Endothelial cell of umbilical vein (primary cell): ENCODE data around the gene DGKG. TPM values are rescaled to one million over a fixed set of nuclear protein-coding genes. Genes with fewer than 3 reads are reported as not detected.

Experiments used
- BruUV-seq: library from RNA; stranded (reverse); fragments of 400-500 nt; replicated peaks from 2 replicates; lab custom pipeline; 2021; lab: Mats Ljungman, UMichigan
- CTCF ChIA-PET: fragments of 300-600, 350-600 bp; sonication (Branson Sonifier 250); formaldehyde crosslinking; loops from one replicate; lab custom pipeline; 2021; ENCODE audit warnings: antibody characterized with exemption, inconsistent platforms; lab: Charles Lee
- POLR2A ChIA-PET: fragments of 300-600, 350-600 bp; sonication (Branson Sonifier 250); formaldehyde crosslinking; loops from one replicate; lab custom pipeline; 2021; ENCODE audit warnings: antibody characterized with exemption, inconsistent platforms; lab: Charles Lee
- DNase-seq: peaks from one replicate; pipeline ENCODE4 v3.0.0-alpha.2; 2011; ENCODE audit warnings: low read depth, low spot score
- FAIRE-seq: peaks from 2 replicates; lab custom pipeline; 2011; peaks lifted over from hg19 to GRCh38; lab: Jason Lieb, UNC
- H2AFZ ChIP-seq: 2 replicates; pipeline ENCODE4 v1.6.0; 2012; ENCODE audit warnings: low read depth, low read length, control low read depth, inconsistent platforms
- H3K27ac ChIP-seq: 2 replicates; pipeline ENCODE4 v1.5.1; 2011; ENCODE audit warnings: low read depth, mild to moderate bottlenecking, control low read depth, low read length, moderate library complexity; ENCODE audit not compliant: insufficient read depth
- H3K27me3 ChIP-seq, 2 experiments: 2 replicates each; pipeline versions ENCODE4 v1.6.0 to v1.6.1; 2011; ENCODE audit warnings: low read length in 2 of 2, mixed read lengths in 1 of 2; ENCODE audit not compliant: control insufficient read depth in 2 of 2, insufficient read depth in 2 of 2
- H3K36me3 ChIP-seq, 2 experiments: 2 replicates in 1 of 2; 3 replicates in 1 of 2; pipeline ENCODE4 v1.5.1; 2011; ENCODE audit warnings: low read length in 2 of 2, mild to moderate bottlenecking in 1 of 2, moderate library complexity in 1 of 2; ENCODE audit not compliant: control insufficient read depth in 2 of 2, insufficient read depth in 2 of 2; ENCODE audit errors: extremely low read depth in 1 of 2
- H3K4me1 ChIP-seq: 3 replicates; pipeline ENCODE4 v1.5.1; 2011; ENCODE audit warnings: mild to moderate bottlenecking, low read length; ENCODE audit not compliant: control insufficient read depth, insufficient read depth; ENCODE audit errors: extremely low read depth
- H3K4me2 ChIP-seq: 2 replicates; pipeline ENCODE4 v1.6.1; 2011; ENCODE audit warnings: low read length, control low read depth, mixed read lengths; ENCODE audit not compliant: insufficient read depth
- H3K4me3 ChIP-seq, 3 experiments: fragments of 200-600 bp in 1 of 3; sonication (generic), shearing (Covaris generic) in 1 of 3; replicated peaks in 1 of 3; 2 replicates each; pipeline ENCODE4 v1.5.1; 2011 to 2016; ENCODE audit warnings: control low read depth in 3 of 3, low read length in 3 of 3, mild to moderate bottlenecking in 2 of 3, inconsistent platforms in 1 of 3, low read depth in 1 of 3, moderate library complexity in 1 of 3; ENCODE audit not compliant: insufficient read depth in 1 of 3
- H3K79me2 ChIP-seq: 2 replicates; pipeline ENCODE4 v1.6.0; 2012; ENCODE audit warnings: low read length, inconsistent platforms; ENCODE audit not compliant: control insufficient read depth, insufficient read depth
- H3K9ac ChIP-seq: replicated peaks from 2 replicates; pipeline ENCODE3; 2011; ENCODE audit warnings: low read length, control low read depth; ENCODE audit not compliant: insufficient read depth; ENCODE audit errors: extremely low read depth
- H3K9me1 ChIP-seq: replicated peaks from 3 replicates; pipeline ENCODE4 v1.6.0; 2011; ENCODE audit warnings: mild to moderate bottlenecking, low read length; ENCODE audit not compliant: control insufficient read depth, insufficient read depth; ENCODE audit errors: extremely low read depth
- H3K9me3 ChIP-seq: replicated peaks from 2 replicates; pipeline ENCODE4 v1.5.1; 2012; ENCODE audit warnings: low read length, inconsistent platforms; ENCODE audit not compliant: control insufficient read depth, insufficient read depth
- H4K20me1 ChIP-seq: replicated peaks from 2 replicates; pipeline ENCODE3; 2011; ENCODE audit warnings: mild to moderate bottlenecking, low read length; ENCODE audit not compliant: control insufficient read depth, insufficient read depth; ENCODE audit errors: extremely low read depth
- CTCF ChIP-seq, 2 donors: IDR thresholded peaks; 1 replicate in 1 of 2; 2 replicates in 1 of 2; pipeline ENCODE4 v1.5.1; 2011; ENCODE audit warnings: low read length in 2 of 2, mild to moderate bottlenecking in 2 of 2, moderate library complexity in 2 of 2, control low read depth in 1 of 2, inconsistent platforms in 1 of 2, low read depth in 1 of 2; ENCODE audit not compliant: insufficient read depth in 1 of 2; ENCODE audit errors: extremely low read depth in 1 of 2
- EZH2 ChIP-seq: IDR thresholded peaks from 2 replicates; pipeline ENCODE4 v1.6.1; 2012; ENCODE audit warnings: borderline replicate concordance, low read depth, mild to moderate bottlenecking, moderate library complexity, low read length, inconsistent platforms; ENCODE audit not compliant: severe bottlenecking
- FOS ChIP-seq: IDR thresholded peaks from 2 replicates; pipeline ENCODE4 v1.6.1; 2011; ENCODE audit warnings: mild to moderate bottlenecking, low read length, moderate library complexity, borderline replicate concordance; ENCODE audit not compliant: insufficient read depth
- GATA2 ChIP-seq: IDR thresholded peaks from 2 replicates; pipeline ENCODE4 v1.7.0; 2011; ENCODE audit warnings: low read depth, mild to moderate bottlenecking, moderate library complexity, mixed read lengths, low read length; ENCODE audit not compliant: insufficient read length, insufficient read depth
- JUN ChIP-seq: IDR thresholded peaks from 2 replicates; pipeline ENCODE4 v1.6.1; 2011; ENCODE audit warnings: borderline replicate concordance, low read depth; ENCODE audit not compliant: insufficient read length, insufficient read depth
- MAX ChIP-seq: IDR thresholded peaks from 2 replicates; pipeline ENCODE4 v1.6.1; 2011; ENCODE audit not compliant: insufficient read depth, insufficient read length
- MYC ChIP-seq: IDR thresholded peaks from one replicate; pipeline ENCODE4 v1.6.1; 2011; ENCODE audit warnings: mild to moderate bottlenecking, low read depth, low read length
- POLR2A ChIP-seq: IDR thresholded peaks from 2 replicates; pipeline ENCODE4 v1.6.1; 2012; ENCODE audit warnings: low read depth, mild to moderate bottlenecking, control low read depth, low read length
- POLR2AphosphoS5 ChIP-seq: IDR thresholded peaks from 2 replicates; pipeline ENCODE4 v1.6.1; 2012; ENCODE audit warnings: low read depth, mild to moderate bottlenecking, control low read depth, low read length, moderate library complexity; ENCODE audit not compliant: insufficient read depth
- dilution Hi-C: fragments of 300-500 bp; cut with MboI; formaldehyde crosslinking; loops from one replicate; pipeline ENCODE4 v1.15.0; 2019; ENCODE audit warnings: low sequenced_read_pairs; ENCODE audit not compliant: extremely low pct_ligation_motif_present
- intact Hi-C: fragments of 100-400 bp; cut with micrococcal nuclease; formaldehyde crosslinking; loops from one replicate; pipeline ENCODE4 v1.10.0; 2022
- polyA plus RNA-seq, 4 experiments: library from polyadenylated mRNA; depleted of rRNA in 3 of 4; stranded (reverse) in 3 of 4; unstranded in 1 of 4; fragments of >200 nt; gene quantifications; 2 replicates each; pipeline versions ENCODE4 v1.2.1 to v1.2.3, GENCODE V29; 2011 to 2012; ENCODE audit warnings: missing spikeins in 1 of 4
- total RNA-seq: library from RNA; stranded (reverse); gene quantifications from 2 replicates; pipeline ENCODE4 v1.2.3, GENCODE V29; 2021

Gene DGKG
- total and polyA plus RNA-seq, 2 donors (not counting 3 experiments of a cell fraction or from before 2014, with no cell fraction given) = not detected

GRCh38 chr3:186154641-186155040 lies 207.4 kb downstream of the DGKG start:
- POLR2A ChIA-PET = no interaction called here
- no peak for TF ChIP-seq GATA2
- BruUV-seq = no TSS peak

GRCh38 chr3:186152889-186153292 lies 209.1 kb downstream of the DGKG start:
- CTCF ChIA-PET = interaction anchor here (0.6 to 1.4 kb wide), 2 partner anchors 209 to 654 kb away, joined by 4 read pairs; partner anchors contain the start of gene TMEM41A

More at GRCh38 chr3:186154641-186155040, 207.4 kb downstream of the DGKG start:
- dilution Hi-C loops (no loop called here), intact Hi-C loops (no loop called here)
- Histone ChIP-seq H3K4me1 (no peaks in the 10 kb centered on the region), H3K79me2 (no peaks in the 10 kb centered on the region), H2AFZ (no peak overlapping the region), H3K9me3 (no peaks in the 10 kb centered on the region), H3K27ac (no peak overlapping the region), H4K20me1 (no peaks in the 10 kb centered on the region), H3K9me1 (no peaks in the 10 kb centered on the region), H3K4me3 (no peak overlapping the region), H3K4me2 (no peak overlapping the region), H3K9ac (no peak overlapping the region), H3K36me3 (no peaks in the 10 kb centered on the region), H3K27me3 (no peaks in the 10 kb centered on the region)
- DNase-seq (no peak), FAIRE-seq (no peak)
- CTCF ChIA-PET = no interaction called here

More at GRCh38 chr3:186152889-186153292, 209.1 kb downstream of the DGKG start:
- no TSS peak for BruUV-seq
- Histone ChIP-seq H3K4me1 (no peaks in the 10 kb centered on the region), H3K4me2 (no peak overlapping the region), H3K36me3 (no peaks in the 10 kb centered on the region), H3K27ac (no peak overlapping the region), H3K9ac (no peak overlapping the region), H2AFZ (no peak overlapping the region), H3K9me3 (no peaks in the 10 kb centered on the region), H4K20me1 (no peaks in the 10 kb centered on the region), H3K4me3 (no peak overlapping the region), H3K9me1 (no peaks in the 10 kb centered on the region), H3K79me2 (no peaks in the 10 kb centered on the region), H3K27me3 (no peaks in the 10 kb centered on the region)
- FAIRE-seq = no peak
- no peak for TF ChIP-seq MAX
- TF ChIP-seq CTCF (IDR thresholded peaks at IDR 0.05; ENCODE audit: extremely low read depth in 1 of 2, insufficient read depth in 1 of 2, low read depth in 1 of 2, low read length in 2 of 2) = no peak
- TF ChIP-seq FOS = no peak
- TF ChIP-seq GATA2 = no peak
- no peak for TF ChIP-seq POLR2A
- TF ChIP-seq POLR2AphosphoS5 = no peak
- TF ChIP-seq EZH2 = no peak
- no peak for TF ChIP-seq MYC
- no peak for TF ChIP-seq JUN
- intact Hi-C loops (no loop called here), dilution Hi-C loops (no loop called here)
- DNase-seq = no peak
- POLR2A ChIA-PET = no interaction called here
